Measurements from ENCODE around the gene EPB42. TPM values are rescaled to one million over a fixed set of nuclear protein-coding genes. Genes with fewer than 3 reads are reported as not detected.

Gene EPB42
- total and polyA plus RNA-seq, 2 experiments from 2014 or later: 0.57 to 1.00 TPM

- Histone ChIP-seq H3K9me3 (ENCODE audit: low read depth) (no peaks in the 10 kb centered on the region), H3K27me3 (peaks cover 17% of the 10 kb centered on the region), H3K4me3 (no peak overlapping the region), H3K4me2 (no peak overlapping the region), H3K36me3 (replicated peaks; ENCODE audit: insufficient read depth, low read depth) (no peaks in the 10 kb centered on the region), H3K4me1 (ENCODE audit: insufficient read depth) (no peaks in the 10 kb centered on the region), H3K27ac (no peak overlapping the region), H3K9me2 (replicated peaks; ENCODE audit: insufficient read depth) (no peaks in the 10 kb centered on the region), H4K20me1 (ENCODE audit: insufficient read depth, poor library complexity, severe bottlenecking) (no peaks in the 10 kb centered on the region), H2AFZ (no peak overlapping the region), H3K79me2 (no peaks in the 10 kb centered on the region)
- no peak for DNase-seq (ENCODE audit: low spot score)
- TF ChIP-seq EZH2 (IDR thresholded peaks at IDR 0.05; ENCODE audit: borderline replicate concordance) (no peak), EZH2phosphoT487 (IDR thresholded peaks at IDR 0.05; ENCODE audit: low read depth, severe bottlenecking, unreplicated experiment) (no peak), CTCF (IDR thresholded peaks at IDR 0.05; ENCODE audit: poor library complexity) (no peak)
- 92% methylated on average over 19 of the region's 19 CpGs for WGBS (ENCODE audit: low lambda C conversion rate, missing lambda C conversion rate)
Measured at GRCh38 chr15:43260011-43260615, 39.3 kb upstream of the EPB42 start.

- DNase-seq (ENCODE audit: low spot score): no peak
Measured at GRCh38 chr15:43258781-43259180, 38.0 kb upstream of the EPB42 start.

GRCh38 chr15:43256341-43256740 is 35.5 kb upstream of the EPB42 start:
- H3K9me2 ChIP-seq (replicated peaks; ENCODE audit: insufficient read depth): no peaks in the 10 kb centered on the region
- no peak overlapping the region for H3K27ac ChIP-seq
- H3K36me3 ChIP-seq (replicated peaks; ENCODE audit: insufficient read depth, low read depth): no peaks in the 10 kb centered on the region
- H3K79me2 ChIP-seq: no peaks in the 10 kb centered on the region
- H3K4me2 ChIP-seq: no peak overlapping the region
- H3K27me3 ChIP-seq: no peaks in the 10 kb centered on the region
- no peak for TF ChIP-seq CTCF (IDR thresholded peaks at IDR 0.05; ENCODE audit: poor library complexity)
- H3K4me3 ChIP-seq: no peak overlapping the region
- H3K4me1 ChIP-seq (ENCODE audit: insufficient read depth): no peaks in the 10 kb centered on the region
- H3K9me3 ChIP-seq (ENCODE audit: low read depth): no peaks in the 10 kb centered on the region
- 86% methylated on average over 7 of the region's 7 CpGs for WGBS (ENCODE audit: low lambda C conversion rate, missing lambda C conversion rate)
- no peaks in the 10 kb centered on the region for H4K20me1 ChIP-seq (ENCODE audit: insufficient read depth, poor library complexity, severe bottlenecking)
- DNase-seq (ENCODE audit: low spot score): no peak
- H2AFZ ChIP-seq: no peak overlapping the region

More at GRCh38 chr15:43258781-43259180, 38.0 kb upstream of the EPB42 start:
- no peaks in the 10 kb centered on the region for H4K20me1 ChIP-seq (ENCODE audit: insufficient read depth, poor library complexity, severe bottlenecking)
- H3K4me2 ChIP-seq: no peak overlapping the region
- no peaks in the 10 kb centered on the region for H3K4me1 ChIP-seq (ENCODE audit: insufficient read depth)
- H2AFZ ChIP-seq: no peak overlapping the region
- 84% methylated on average over 8 of the region's 8 CpGs for WGBS (ENCODE audit: low lambda C conversion rate, missing lambda C conversion rate)
- no peaks in the 10 kb centered on the region for H3K36me3 ChIP-seq (replicated peaks; ENCODE audit: insufficient read depth, low read depth)
- H3K27me3 ChIP-seq: peaks cover 9% of the 10 kb centered on the region
- no peaks in the 10 kb centered on the region for H3K9me3 ChIP-seq (ENCODE audit: low read depth)
- H3K4me3 ChIP-seq: no peak overlapping the region
- no peaks in the 10 kb centered on the region for H3K79me2 ChIP-seq
- no peaks in the 10 kb centered on the region for H3K9me2 ChIP-seq (replicated peaks; ENCODE audit: insufficient read depth)
- H3K27ac ChIP-seq: no peak overlapping the region
- TF ChIP-seq EZH2phosphoT487 (IDR thresholded peaks at IDR 0.05; ENCODE audit: low read depth, severe bottlenecking, unreplicated experiment) (no peak), EZH2 (IDR thresholded peaks at IDR 0.05; ENCODE audit: borderline replicate concordance) (no peak), CTCF (IDR thresholded peaks at IDR 0.05; ENCODE audit: poor library complexity) (no peak)

- Histone ChIP-seq H2AFZ (no peak overlapping the region), H3K79me2 (no peaks in the 10 kb centered on the region), H3K9me2 (replicated peaks; ENCODE audit: insufficient read depth) (no peaks in the 10 kb centered on the region), H3K4me2 (no peak overlapping the region), H3K27ac (no peak overlapping the region), H3K9me3 (ENCODE audit: low read depth) (no peaks in the 10 kb centered on the region), H3K4me3 (no peak overlapping the region), H4K20me1 (ENCODE audit: insufficient read depth, poor library complexity, severe bottlenecking) (no peaks in the 10 kb centered on the region), H3K4me1 (ENCODE audit: insufficient read depth) (no peaks in the 10 kb centered on the region), H3K36me3 (replicated peaks; ENCODE audit: insufficient read depth, low read depth) (no peaks in the 10 kb centered on the region), H3K27me3 (no peaks in the 10 kb centered on the region)
- 67% methylated on average over 2 of the region's 2 CpGs for WGBS (ENCODE audit: low lambda C conversion rate, missing lambda C conversion rate)
- DNase-seq (ENCODE audit: low spot score): no peak
- TF ChIP-seq EZH2phosphoT487 (IDR thresholded peaks at IDR 0.05; ENCODE audit: low read depth, severe bottlenecking, unreplicated experiment) (no peak), CTCF (IDR thresholded peaks at IDR 0.05; ENCODE audit: poor library complexity) (no peak), EZH2 (IDR thresholded peaks at IDR 0.05; ENCODE audit: borderline replicate concordance) (no peak)
Measured at GRCh38 chr15:43255376-43255775, 34.6 kb upstream of the EPB42 start.
